Transverse colon (tissue), 4 donors: ENCODE measurements around the gene NKAIN2. TPM values are rescaled to one million over a fixed set of nuclear protein-coding genes. Genes with fewer than 3 reads are reported as not detected.
"Not testable (repeated sequence)": the region's sequence is repeated elsewhere in the genome, so short reads cannot be mapped to it uniquely, and the experiment has no call there.

Experiments
- DNase-seq: peaks from one replicate; pipeline ENCODE4 v3.0.0-alpha.2; 2019
- H3K27ac ChIP-seq, 4 donors: fragments of 200-600 bp; sonication (generic); 2 replicates each; pipeline ENCODE4 v1.5.1; 2016 to 2018; ENCODE audit warnings: inconsistent platforms in 4 of 4
- H3K27me3 ChIP-seq: fragments of 200-600 bp; sonication (generic); 2 replicates; pipeline ENCODE4 v1.5.1; 2017; ENCODE audit warnings: inconsistent platforms
- H3K36me3 ChIP-seq, 4 donors: fragments of 200-600 bp; sonication (generic); 2 replicates each; pipeline ENCODE4 v1.5.1; 2017 to 2019; ENCODE audit warnings: inconsistent platforms in 4 of 4
- H3K4me1 ChIP-seq, 4 donors: fragments of 200-600 bp; sonication (generic); 2 replicates each; pipeline ENCODE4 v1.5.1; 2017 to 2020; ENCODE audit warnings: inconsistent platforms in 4 of 4
- H3K4me3 ChIP-seq, 4 donors: fragments of 200-600 bp; sonication (generic); 1 replicate in 1 of 4; 2 replicates in 3 of 4; pipeline versions ENCODE4 v1.5.1 to v1.6.1; 2017 to 2019; ENCODE audit warnings: inconsistent platforms in 4 of 4
- H3K9me3 ChIP-seq, 2 donors: fragments of 200-600 bp; sonication (generic); 2 replicates each; pipeline ENCODE4 v1.5.1; 2017 to 2019; ENCODE audit warnings: inconsistent platforms in 2 of 2
- EP300 ChIP-seq: sonication (generic); formaldehyde crosslinking; IDR thresholded peaks from one replicate; pipeline ENCODE4 v1.6.1; 2017; ENCODE audit warnings: antibody characterized with exemption, low read depth
- POLR2A ChIP-seq: fragments of 450-650 bp; IDR thresholded peaks from one replicate; pipeline ENCODE4 v1.6.1; 2016; ENCODE audit warnings: antibody characterized with exemption, mild to moderate bottlenecking, moderate library complexity
- POLR2AphosphoS5 ChIP-seq, 3 donors: sonication (generic); formaldehyde crosslinking; IDR thresholded peaks; one replicate each; pipeline ENCODE4 v1.6.1; 2016; ENCODE audit warnings: antibody characterized with exemption in 3 of 3
- WGBS, 2 donors: methylation state at CpG; one replicate each; pipeline ENCODE4 v1.1.5; 2018; ENCODE audit warnings: low coverage in 1 of 2; 5-methylcytosine and 5-hydroxymethylcytosine counted together
- in situ Hi-C, 4 donors: fragments of 200-750 bp; cut with MboI; loops; one replicate each; pipeline versions ENCODE4 v1.15.0 to v1.15.1; 2017; ENCODE audit warnings: low sequenced_read_pairs in 3 of 4, low pct_ligation_motif_present in 1 of 4, low pct_unique_long_range_greater_than_20kb in 1 of 4
- intact Hi-C: fragments of 100-400 bp; cut with DNase I; formaldehyde crosslinking; loops from one replicate; pipeline ENCODE4 v1.15.1; 2023; ENCODE audit warnings: low total_unique reads
- total RNA-seq, 4 donors: library from RNA; depleted of rRNA; stranded (reverse); fragments of >200 nt; gene quantifications; one replicate each; pipeline ENCODE4 v1.1.0, GENCODE V29; 2016
- TF ChIP-seq, protein P1 (sequence below), 5 experiments: fragments of 200-600 bp in 3 of 5; fragments of 450-650 bp in 2 of 5; sonication (generic) in 3 of 5; IDR thresholded peaks; 1 replicate in 2 of 5; 2 replicates in 3 of 5; pipeline ENCODE4 v1.5.1; 2016 to 2017; ENCODE audit warnings: antibody characterized with exemption in 5 of 5, inconsistent platforms in 3 of 5, mild to moderate bottlenecking in 2 of 5, moderate library complexity in 1 of 5

NKAIN2 gene
- total RNA-seq, 4 donors from 2014 or later = 0.32 TPM; not detected in 3

GRCh38 chr6:124233221-124233620 lies 429.6 kb downstream of the NKAIN2 start:
- no peaks in the 10 kb centered on the region for H3K4me1 ChIP-seq
- WGBS, 2 donors = 85 to 91% methylated on average over 1 of the region's 1 CpG
- H3K36me3 ChIP-seq = no peaks in the 10 kb centered on the region
- H3K9me3 ChIP-seq = no peaks in the 10 kb centered on the region
- no peak for DNase-seq
- in situ Hi-C loops = no loop called here
- intact Hi-C loops = no loop called here
- TF ChIP-seq, protein P1, sequence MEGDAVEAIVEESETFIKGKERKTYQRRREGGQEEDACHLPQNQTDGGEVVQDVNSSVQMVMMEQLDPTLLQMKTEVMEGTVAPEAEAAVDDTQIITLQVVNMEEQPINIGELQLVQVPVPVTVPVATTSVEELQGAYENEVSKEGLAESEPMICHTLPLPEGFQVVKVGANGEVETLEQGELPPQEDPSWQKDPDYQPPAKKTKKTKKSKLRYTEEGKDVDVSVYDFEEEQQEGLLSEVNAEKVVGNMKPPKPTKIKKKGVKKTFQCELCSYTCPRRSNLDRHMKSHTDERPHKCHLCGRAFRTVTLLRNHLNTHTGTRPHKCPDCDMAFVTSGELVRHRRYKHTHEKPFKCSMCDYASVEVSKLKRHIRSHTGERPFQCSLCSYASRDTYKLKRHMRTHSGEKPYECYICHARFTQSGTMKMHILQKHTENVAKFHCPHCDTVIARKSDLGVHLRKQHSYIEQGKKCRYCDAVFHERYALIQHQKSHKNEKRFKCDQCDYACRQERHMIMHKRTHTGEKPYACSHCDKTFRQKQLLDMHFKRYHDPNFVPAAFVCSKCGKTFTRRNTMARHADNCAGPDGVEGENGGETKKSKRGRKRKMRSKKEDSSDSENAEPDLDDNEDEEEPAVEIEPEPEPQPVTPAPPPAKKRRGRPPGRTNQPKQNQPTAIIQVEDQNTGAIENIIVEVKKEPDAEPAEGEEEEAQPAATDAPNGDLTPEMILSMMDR (IDR thresholded peaks at IDR 0.05) = no peak
- TF ChIP-seq EP300 (no peak), POLR2A (no peak), POLR2AphosphoS5 (IDR thresholded peaks at IDR 0.05) (no peak)
- H3K27ac ChIP-seq = no peak overlapping the region
- H3K27me3 ChIP-seq = no peaks in the 10 kb centered on the region
- H3K4me3 ChIP-seq = no peak overlapping the region

DNA sequence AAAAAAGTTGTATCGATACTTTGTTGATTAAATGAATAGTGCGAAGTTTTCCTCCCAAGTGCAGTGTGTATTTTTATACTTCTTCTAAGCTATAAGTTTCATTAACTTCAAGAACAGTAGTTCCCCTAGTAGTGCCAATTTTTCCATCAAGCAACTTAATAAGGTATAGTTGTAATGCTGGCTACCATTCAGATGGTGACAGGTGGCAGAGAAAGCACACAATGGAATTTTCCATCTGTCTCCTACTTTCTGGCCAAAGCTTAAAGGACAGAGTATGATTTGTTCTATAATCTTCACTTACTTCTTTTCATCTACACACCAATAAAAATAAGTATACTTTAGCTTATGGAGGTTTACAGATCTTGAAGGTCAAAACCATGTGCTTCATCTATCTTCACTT lies 431.1 kb downstream of the NKAIN2 start:
- DNase-seq = no peak
- intact Hi-C loops = no loop called here
- WGBS, 2 donors = 93 to 95% methylated on average over 2 of the region's 2 CpGs
- TF ChIP-seq POLR2A = no peak
- TF ChIP-seq EP300 = no peak
- TF ChIP-seq POLR2AphosphoS5 (IDR thresholded peaks at IDR 0.05) = no peak
- TF ChIP-seq, protein P1 (IDR thresholded peaks at IDR 0.05) = no peak
- Histone ChIP-seq H3K27me3 (no peaks in the 10 kb centered on the region), H3K36me3 (no peaks in the 10 kb centered on the region), H3K27ac (no peak overlapping the region), H3K4me1 (no peaks in the 10 kb centered on the region), H3K9me3 (no peaks in the 10 kb centered on the region), H3K4me3 (no peak overlapping the region)
- in situ Hi-C loops = no loop called here

DNA sequence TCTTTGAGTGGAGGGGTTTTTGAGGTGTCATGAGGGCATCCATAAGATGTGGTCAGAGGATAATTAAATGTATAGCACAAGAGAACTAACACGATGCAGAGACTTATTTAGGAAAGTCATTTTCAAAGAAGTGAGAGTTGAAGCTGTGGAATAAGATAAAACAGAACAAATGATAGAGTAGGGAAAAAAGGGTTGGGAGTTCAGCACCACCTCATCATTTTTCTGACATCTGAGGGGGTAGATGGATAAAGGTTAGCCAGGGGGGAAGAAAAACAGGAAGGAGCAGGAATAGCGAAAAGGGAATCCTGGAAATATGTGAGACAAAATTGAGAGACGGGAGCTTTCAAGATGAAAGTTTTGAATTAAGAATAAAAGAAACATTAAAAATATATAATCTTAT lies 434.2 kb downstream of the NKAIN2 start:
- no peaks in the 10 kb centered on the region for H3K4me1 ChIP-seq
- WGBS, 2 donors = 86 to 100% methylated on average over 2 to 3 of the region's 3 CpGs
- intact Hi-C loops = no loop called here
- no peak overlapping the region for H3K27ac ChIP-seq
- in situ Hi-C loops = no loop called here
- no peak for DNase-seq
- H3K4me3 ChIP-seq = no peak overlapping the region
- no peaks in the 10 kb centered on the region for H3K9me3 ChIP-seq
- no peaks in the 10 kb centered on the region for H3K27me3 ChIP-seq
- no peaks in the 10 kb centered on the region for H3K36me3 ChIP-seq
- TF ChIP-seq, protein P1 (IDR thresholded peaks at IDR 0.05) = no peak
- TF ChIP-seq EP300 (no peak), POLR2A (no peak), POLR2AphosphoS5 (IDR thresholded peaks at IDR 0.05) (no peak)

DNA sequence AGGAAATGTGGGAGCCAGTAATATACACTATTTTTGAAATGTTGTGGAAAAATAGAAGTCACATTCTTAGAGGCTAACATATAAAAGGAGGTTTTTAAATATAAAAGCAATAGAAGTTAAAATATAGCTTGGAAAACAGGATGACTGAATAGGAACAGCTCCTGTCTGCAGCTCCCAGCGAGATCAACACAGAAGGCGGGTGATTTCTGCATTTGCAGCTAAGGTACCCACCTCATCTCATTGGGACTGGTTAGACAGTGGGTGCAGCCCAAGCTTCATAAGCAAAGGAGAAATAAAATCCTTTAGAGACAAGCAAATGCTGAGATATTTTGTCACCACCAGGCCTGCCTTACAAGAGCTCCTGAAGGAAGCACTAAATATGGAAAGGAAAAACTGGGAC lies 434.7 kb downstream of the NKAIN2 start:
- H3K4me1 ChIP-seq, DNase-seq, H3K4me3 ChIP-seq, H3K27ac ChIP-seq, H3K36me3 ChIP-seq, intact Hi-C loops, H3K9me3 ChIP-seq, H3K27me3 ChIP-seq, in situ Hi-C loops: not testable (repeated sequence)
- WGBS, 2 donors = 58 to 85% methylated on average over 2 of the region's 2 CpGs

GRCh38 chr6:124254941-124255685 lies 451.4 kb downstream of the NKAIN2 start:
- Histone ChIP-seq H3K36me3 (no peaks in the 10 kb centered on the region), H3K4me3 (no peak overlapping the region), H3K4me1 (no peaks in the 10 kb centered on the region), H3K27ac (no peak overlapping the region), H3K9me3 (no peaks in the 10 kb centered on the region), H3K27me3 (no peaks in the 10 kb centered on the region)
- no peak for DNase-seq
- intact Hi-C loops (no loop called here), in situ Hi-C loops (no loop called here)
- WGBS, 2 donors = 76 to 82% methylated on average over 7 to 8 of the region's 8 CpGs
- TF ChIP-seq, protein P1 (IDR thresholded peaks at IDR 0.05) = no peak
- TF ChIP-seq POLR2AphosphoS5 (IDR thresholded peaks at IDR 0.05) (no peak), EP300 (no peak), POLR2A (no peak)
